T-helper 2 cell treated with Interferon-gamma antibody and Interleukin-4, amounts not matched to agents 100 ng/mL and 5 ng/mL, for 36 hours (primary cell): ENCODE data around the gene PLCL2. TPM values are rescaled to one million over a fixed set of nuclear protein-coding genes. Genes with fewer than 3 reads are reported as not detected.

Source experiments
- intact Hi-C: fragments of 100-400 bp; cut with micrococcal nuclease; formaldehyde crosslinking; loops from one replicate; pipeline ENCODE4 v1.15.1; 2023
- total RNA-seq: library from RNA; stranded (reverse); gene quantifications from 2 replicates; pipeline ENCODE4 v1.2.3, GENCODE V29; 2022

PLCL2 gene
- total RNA-seq, 1 donor from 2014 or later: 40.4 TPM

DNA sequence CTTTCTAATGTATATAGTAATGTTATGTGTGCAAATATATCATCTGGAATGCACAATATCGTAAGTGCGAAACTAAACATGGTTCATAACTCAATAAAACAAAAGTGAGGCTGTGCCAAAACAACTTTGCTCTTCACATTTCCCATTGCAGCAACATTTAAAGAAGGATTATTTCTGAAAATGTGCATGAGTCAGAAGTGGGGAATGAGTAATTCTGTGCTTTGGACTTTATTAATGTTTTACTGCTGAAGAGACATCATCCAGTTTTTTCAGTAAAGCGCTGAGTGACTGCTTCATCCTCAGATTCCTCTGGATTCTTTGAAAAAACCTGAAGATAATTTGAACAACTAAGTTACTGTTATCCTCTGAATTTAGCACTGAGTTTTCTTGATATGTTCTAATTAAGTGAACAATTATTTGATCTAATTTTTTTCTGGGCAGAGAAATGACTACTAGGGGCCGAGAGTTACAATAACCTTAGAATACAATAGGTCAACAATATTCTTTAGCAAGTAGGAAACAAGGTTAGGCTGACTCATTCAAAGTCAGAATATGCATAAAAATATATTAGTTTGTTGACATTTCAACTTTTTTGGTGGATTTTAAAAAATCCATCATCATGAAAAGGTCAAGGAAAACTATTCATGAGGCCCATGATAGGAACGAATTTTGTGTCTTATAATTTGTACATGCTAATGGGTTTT, 20.0 kb upstream of the PLCL2 start:
- intact Hi-C loops: no loop called here

GRCh38 chr3:16865335-16865734, 19.4 kb upstream of the PLCL2 start:
- intact Hi-C loops: no loop called here

- intact Hi-C loops: no loop called here
These were observed 18.2 kb upstream of the PLCL2 start for GRCh38 chr3:16866571-16866970.

DNA sequence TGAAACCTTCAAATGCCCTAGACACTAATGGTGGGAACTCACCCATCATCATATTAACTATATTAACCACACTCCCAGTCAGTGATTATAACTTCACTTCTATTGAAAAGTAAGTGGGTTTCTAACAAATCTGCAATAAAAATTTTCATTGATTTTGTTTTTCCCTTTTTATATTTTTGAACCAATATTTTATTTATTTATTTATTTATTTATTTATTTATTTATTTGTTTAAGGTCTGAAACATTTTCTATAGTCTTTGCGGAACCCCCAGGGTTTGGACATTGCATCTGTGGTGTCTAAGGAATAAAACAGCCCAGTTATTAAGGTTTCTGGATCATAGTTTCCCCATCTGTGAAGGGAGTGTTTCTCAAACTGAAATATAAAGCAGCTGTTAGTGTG, 16.2 kb upstream of the PLCL2 start:
- intact Hi-C loops: no loop called here

GRCh38 chr3:16869261-16870005, 15.3 kb upstream of the PLCL2 start:
- intact Hi-C loops: no loop called here

DNA sequence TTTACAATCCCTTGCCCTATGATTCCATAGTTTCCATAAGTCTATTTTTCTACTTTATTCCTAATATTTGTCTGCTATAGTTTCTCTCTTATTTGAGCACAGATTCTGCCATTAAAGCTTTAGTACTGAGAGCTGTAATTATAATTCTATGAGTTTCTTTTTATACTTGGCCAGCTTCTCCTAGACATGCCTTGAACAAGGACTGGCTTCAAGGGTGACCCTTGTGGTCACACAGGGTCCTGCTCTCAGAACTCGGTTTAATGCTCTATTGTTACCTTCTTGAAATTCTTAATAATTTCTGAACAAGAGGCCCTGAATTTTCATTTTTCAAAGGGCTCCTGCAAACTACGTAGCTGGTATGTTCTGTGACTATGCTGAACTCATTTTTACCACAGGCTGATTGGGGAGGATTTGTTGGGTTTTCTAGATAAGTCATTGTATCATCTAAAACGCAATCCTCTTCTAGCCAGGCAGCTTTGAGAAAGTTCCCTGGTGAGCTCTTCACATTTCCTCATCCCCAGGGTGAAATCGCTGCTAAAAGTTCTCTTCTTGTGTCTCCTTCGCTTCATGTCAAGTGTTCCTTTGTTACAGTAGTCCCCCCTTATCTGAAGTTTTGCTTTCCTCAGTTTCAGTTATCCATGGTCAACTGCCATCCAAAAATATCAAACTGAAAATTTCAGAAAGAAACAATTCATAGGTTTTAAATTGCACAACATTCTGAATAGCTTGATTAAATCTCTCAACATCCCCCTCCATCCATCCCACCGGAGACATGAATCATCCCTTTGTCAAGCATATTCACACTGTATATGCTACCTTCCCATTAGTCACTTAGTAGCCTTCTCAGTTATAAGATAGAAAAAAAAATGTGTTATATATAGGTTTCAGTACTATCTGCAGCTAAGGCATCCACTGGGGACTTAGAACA, 12.6 kb upstream of the PLCL2 start:
- intact Hi-C loops: no loop called here

DNA sequence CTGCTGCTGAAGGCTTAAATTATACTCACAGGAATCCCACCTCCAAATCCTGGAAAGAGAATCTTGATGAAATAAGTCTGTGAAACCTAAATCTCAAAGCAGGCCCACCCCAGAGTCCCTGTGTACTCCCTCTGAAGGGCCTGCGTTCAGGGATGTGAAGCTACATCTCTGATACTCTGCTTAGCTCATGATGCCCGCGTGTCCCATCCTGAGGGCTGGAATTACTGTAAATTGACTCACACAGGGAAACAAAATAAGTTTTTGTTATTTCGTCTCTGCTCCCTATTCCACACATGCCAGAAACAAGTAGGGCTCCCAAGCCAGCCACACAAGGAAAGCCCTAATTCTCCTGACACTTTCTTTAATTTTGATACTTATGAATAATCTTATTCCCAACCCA, 10.9 kb upstream of the PLCL2 start:
- intact Hi-C loops: no loop called here

- intact Hi-C loops: no loop called here
These were observed 8.7 kb upstream of the PLCL2 start for GRCh38 chr3:16875876-16876550.

GRCh38 chr3:16877505-16877904, 7.2 kb upstream of the PLCL2 start:
- intact Hi-C loops: no loop called here

GRCh38 chr3:16877911-16878310, 6.8 kb upstream of the PLCL2 start:
- intact Hi-C loops: no loop called here

DNA sequence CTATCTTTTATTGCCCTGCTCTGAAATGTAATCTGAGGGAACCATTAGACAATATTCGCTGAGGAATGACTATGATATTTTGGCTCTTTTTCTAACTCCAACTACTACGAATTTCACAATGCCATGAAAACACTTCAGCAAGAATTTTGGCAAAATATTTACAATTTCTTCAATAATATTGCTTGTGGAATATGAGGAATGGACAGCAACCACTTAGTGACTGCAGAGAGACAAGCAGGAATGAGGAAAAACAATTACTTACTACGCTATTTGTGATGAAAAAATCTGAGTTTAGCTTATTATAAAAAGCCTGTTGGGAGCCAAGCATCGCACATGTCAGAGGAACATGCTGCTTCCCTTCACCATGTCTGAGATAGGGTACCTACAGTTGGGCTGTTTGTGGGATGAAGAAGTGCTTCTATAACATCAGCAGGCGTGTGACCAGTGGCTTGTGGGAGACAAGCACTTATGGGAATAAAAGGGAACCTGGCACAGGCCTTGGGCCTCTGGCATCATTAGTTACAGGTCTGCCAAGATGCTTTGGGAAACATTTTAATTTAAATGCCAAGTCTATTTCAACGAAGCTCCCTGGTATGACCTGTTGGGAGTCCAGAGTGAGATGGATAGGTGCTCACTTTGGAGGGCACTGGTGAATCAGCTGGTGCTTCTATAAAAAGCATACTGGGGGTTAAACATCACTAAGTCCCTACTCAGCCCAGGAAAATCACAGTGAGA, 2.7 kb upstream of the PLCL2 start:
- intact Hi-C loops: loop anchor here (10.0 kb wide), 1 partner anchor 577 kb away; no protein-coding TSS in a partner anchor

DNA sequence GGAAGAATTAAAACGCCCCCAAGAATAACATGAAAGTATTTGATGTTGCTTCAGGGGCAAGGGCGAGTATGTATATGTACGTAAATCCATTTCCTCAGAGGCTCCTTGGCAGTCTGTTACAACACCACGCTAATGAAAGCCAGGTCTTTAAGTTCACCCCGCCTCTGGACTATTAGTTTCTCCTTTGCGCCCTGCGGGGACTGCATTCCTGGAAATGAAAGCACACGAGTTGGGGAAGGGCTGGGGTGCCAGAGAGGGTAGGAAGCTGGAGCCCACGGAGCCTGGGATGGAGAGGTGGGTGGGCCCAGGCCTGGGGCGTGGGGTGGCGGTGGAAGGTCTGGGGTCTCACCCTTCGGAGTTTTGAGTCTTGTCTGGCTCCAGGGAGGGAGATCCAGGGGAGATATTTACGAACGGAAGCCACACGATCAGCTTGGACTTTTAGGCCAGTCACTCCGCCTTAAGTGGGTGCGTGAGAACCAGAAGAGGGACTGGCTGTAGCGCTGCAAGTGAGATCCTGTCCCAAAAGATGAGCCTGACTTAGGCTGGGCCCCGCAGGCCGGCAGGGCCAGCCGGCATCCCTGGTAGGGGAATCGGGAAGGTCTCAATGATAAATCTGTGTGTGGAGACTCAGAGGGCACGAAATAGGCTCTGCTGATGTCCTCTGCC, 1.6 kb upstream of the PLCL2 start:
- intact Hi-C loops: loop anchor here (10.0 kb wide), 1 partner anchor 578 kb away; no protein-coding TSS in a partner anchor

- intact Hi-C loops: loop anchor here (1.0 to 10.0 kb wide), 8 partner anchors 17 to 859 kb away; partner anchors contain the start of genes OXNAD1 and TBC1D5
These were observed 1.1 kb upstream of the PLCL2 start for GRCh38 chr3:16883723-16884083.

DNA sequence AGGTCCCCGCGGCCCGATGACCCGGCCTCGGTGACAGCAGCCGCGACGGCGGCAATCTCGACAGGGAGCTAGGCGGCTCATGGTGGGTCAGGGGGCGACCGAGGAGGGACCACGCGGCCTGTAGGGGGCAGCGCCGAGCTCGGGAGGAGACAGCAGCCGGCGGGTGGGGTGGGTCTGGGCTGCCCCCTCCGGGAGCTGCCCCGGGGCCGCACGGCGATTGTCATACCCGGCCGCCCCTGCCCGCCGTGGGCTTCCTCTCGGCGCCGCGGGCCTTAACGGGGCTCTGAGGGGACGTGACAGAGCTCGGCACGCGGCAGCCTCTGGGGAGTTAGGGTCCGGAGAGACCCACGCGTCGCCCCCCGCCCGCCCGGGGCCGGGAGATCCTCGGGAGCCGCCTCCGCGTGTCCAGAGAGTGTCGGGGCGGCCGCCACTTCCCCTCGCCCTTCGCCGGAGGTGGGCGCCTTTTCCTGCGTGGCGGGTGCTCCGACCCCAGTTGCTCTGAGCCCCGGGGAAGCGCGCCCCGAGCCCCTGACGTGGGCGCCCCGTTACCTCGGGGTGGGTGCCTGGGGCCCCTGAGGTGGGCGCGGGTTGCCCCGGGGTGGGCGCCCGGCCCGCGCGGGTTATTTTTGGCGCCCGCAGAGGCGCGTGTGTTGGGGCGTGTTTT, 539 bp upstream of the PLCL2 start:
- intact Hi-C loops: loop anchor here (1.0 to 10.0 kb wide), 8 partner anchors 17 to 859 kb away; partner anchors contain the start of genes OXNAD1 and TBC1D5

DNA sequence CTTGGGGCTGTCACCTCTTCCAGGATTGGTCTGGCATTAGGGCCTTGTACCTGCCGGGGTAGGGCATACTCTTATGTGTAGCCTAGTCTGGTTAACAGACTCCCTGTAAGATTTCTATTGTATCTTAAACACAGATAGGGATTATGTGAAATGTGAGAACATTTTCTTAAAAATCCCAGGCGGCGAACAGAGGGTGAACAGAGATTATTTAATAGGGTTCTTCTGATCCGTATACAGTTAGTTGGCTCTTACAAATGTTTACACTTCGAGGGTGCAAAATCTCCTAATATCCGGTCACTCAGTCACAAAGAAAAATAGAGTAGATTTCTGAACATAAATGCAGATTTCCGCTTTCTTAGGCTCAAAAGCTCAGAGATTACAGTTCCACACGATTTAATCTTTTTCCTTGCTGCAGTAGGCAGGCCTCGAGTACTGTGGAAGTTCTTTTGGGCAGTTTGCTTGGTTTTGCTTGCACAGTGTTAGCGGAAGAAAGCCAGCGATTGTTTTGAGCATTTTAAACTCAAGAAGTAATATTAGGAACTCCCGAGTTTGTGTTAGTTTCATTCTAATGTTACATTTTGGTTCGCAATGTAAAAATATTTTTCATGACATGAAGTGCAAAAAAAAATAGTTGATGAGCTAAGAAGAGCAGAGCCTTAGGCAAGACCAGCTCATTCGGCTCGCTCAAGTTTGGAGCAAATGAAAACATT, 993 bp downstream of the PLCL2 start:
- intact Hi-C loops: loop anchor here (1.0 to 10.0 kb wide), 8 partner anchors 15 to 857 kb away; partner anchors contain the start of genes RFTN1 and TBC1D5

DNA sequence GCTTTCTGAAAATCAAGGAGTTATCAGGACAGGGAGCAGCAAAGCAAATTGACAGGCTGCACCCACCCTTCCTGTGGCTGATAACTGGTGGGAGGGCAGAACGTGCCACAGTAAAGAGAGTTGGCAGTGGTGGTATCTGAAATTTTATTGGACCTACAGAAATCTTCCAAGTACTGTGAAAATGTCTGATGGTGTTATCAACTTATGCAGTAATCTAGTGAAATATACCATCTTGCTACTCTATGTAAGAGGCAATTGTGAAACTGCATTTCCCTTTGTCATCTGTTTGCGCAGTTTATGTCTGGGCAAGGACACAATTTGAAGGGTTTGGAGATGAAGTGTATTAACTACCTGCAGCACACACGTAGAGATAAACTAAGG, 1.5 kb downstream of the PLCL2 start:
- intact Hi-C loops: loop anchor here (5.0 to 10.0 kb wide), 4 partner anchors 51 to 581 kb away; partner anchors contain the start of gene RFTN1

GRCh38 chr3:16887130-16887529, 2.4 kb downstream of the PLCL2 start:
- intact Hi-C loops: loop anchor here (5.0 to 10.0 kb wide), 4 partner anchors 50 to 582 kb away; partner anchors contain the start of gene RFTN1

- intact Hi-C loops: loop anchor here (1.0 to 10.0 kb wide), 5 partner anchors 49 to 624 kb away; partner anchors contain the start of genes DPH3 and RFTN1
These were observed 3.6 kb downstream of the PLCL2 start for GRCh38 chr3:16888356-16888755.
